Loucy (cell line): Measurements from ENCODE around the gene PCID2.

Experiments used
- H2AFZ ChIP-seq: fragments of 200-600 bp; sonication (generic); 2 replicates; pipeline ENCODE4 v1.6.0; 2016; ENCODE audit warnings: antibody characterized with exemption, mild to moderate bottlenecking, low read length, moderate library complexity
- H3F3A ChIP-seq: fragments of 200-600 bp; 2 replicates; pipeline ENCODE4 v1.6.0; 2016; ENCODE audit warnings: antibody characterized with exemption, low read depth, mild to moderate bottlenecking
- H3K27me3 ChIP-seq: fragments of 200-600 bp; sonication (generic); 2 replicates; pipeline ENCODE4 v1.6.1; 2014; ENCODE audit warnings: low read length, mild to moderate bottlenecking; ENCODE audit not compliant: insufficient read depth, poor library complexity, severe bottlenecking
- H3K36me3 ChIP-seq: fragments of 200-600 bp; sonication (generic); 2 replicates; pipeline ENCODE4 v1.6.1; 2016; ENCODE audit warnings: low read length; ENCODE audit not compliant: insufficient read depth
- H3K4me1 ChIP-seq: fragments of 200-600 bp; sonication (generic); 2 replicates; pipeline ENCODE4 v1.5.1; 2014; ENCODE audit warnings: low read length, mild to moderate bottlenecking; ENCODE audit not compliant: insufficient read depth, poor library complexity, severe bottlenecking
- H3K4me2 ChIP-seq: fragments of 200-600 bp; sonication (generic); 2 replicates; pipeline ENCODE4 v1.6.0; 2014; ENCODE audit warnings: antibody characterized with exemption, low read length, low read depth, mild to moderate bottlenecking; ENCODE audit not compliant: poor library complexity, severe bottlenecking
- H3K4me3 ChIP-seq: fragments of 200-600 bp; sonication (generic); 2 replicates; pipeline ENCODE4 v1.5.1; 2014; ENCODE audit warnings: low read length, mild to moderate bottlenecking, mixed read lengths; ENCODE audit not compliant: poor library complexity, severe bottlenecking
- H3K79me2 ChIP-seq: fragments of 200-600 bp; sonication (generic); 2 replicates; pipeline ENCODE4 v1.6.1; 2014; ENCODE audit warnings: low read length; ENCODE audit not compliant: insufficient read depth
- H3K9ac ChIP-seq: fragments of 200-600 bp; sonication (generic); 2 replicates; pipeline ENCODE4 v1.6.0; 2014; ENCODE audit warnings: mild to moderate bottlenecking, low read depth, low read length, moderate library complexity; ENCODE audit not compliant: poor library complexity, severe bottlenecking
- H3K9me2 ChIP-seq: fragments of 200-600 bp; sonication (generic); replicated peaks from 2 replicates; pipeline ENCODE4 v1.6.1; 2016; ENCODE audit warnings: low read depth, low read length, mixed read lengths
- H3K9me3 ChIP-seq: fragments of 200-600 bp; sonication (generic); 2 replicates; pipeline ENCODE4 v1.6.1; 2014; ENCODE audit warnings: mild to moderate bottlenecking, antibody characterized with exemption, low read length, low read depth; ENCODE audit not compliant: insufficient read depth
- H4K20me1 ChIP-seq: fragments of 200-600 bp; sonication (generic); 2 replicates; pipeline ENCODE4 v1.6.0; 2014; ENCODE audit warnings: antibody characterized with exemption, low read length, mild to moderate bottlenecking; ENCODE audit not compliant: insufficient read depth, poor library complexity, severe bottlenecking
- EZH2phosphoT487 ChIP-seq: fragments of 200-600 bp; IDR thresholded peaks from 2 replicates; pipeline ENCODE4 v1.6.1; 2018; ENCODE audit warnings: antibody characterized with exemption, mild to moderate bottlenecking, moderate library complexity, borderline replicate concordance
- TF ChIP-seq, protein P1 (sequence below): fragments of 200-600 bp; sonication (generic); conservative IDR thresholded peaks from 2 replicates; pipeline ENCODE4 v1.5.1; 2014; ENCODE audit warnings: mild to moderate bottlenecking, antibody characterized with exemption, low read length

The PCID2 gene

DNA sequence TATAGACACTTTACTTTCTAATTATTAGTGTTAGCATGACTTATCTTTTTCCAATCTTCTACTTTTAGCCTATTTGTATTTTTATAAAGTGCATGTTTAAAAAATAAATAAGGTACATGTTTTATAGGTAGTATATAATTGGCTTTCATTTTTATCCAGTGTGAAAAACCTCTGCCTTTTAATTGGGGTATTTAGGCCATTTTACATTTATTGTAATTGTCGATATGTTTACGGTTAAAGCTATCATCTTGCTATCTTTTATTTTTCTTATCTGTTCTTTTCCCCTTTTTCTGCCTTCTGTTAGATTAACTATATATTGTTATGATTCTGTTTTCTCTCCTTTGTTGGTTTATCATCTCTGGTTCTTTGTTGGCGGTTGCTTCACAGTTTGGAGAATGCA, 40.9 kb downstream of the PCID2 start:
- H2AFZ ChIP-seq: no peak overlapping the region
- H3K4me2 ChIP-seq: no peak overlapping the region
- H4K20me1 ChIP-seq: no peaks in the 10 kb centered on the region
- no peaks in the 10 kb centered on the region for H3K79me2 ChIP-seq
- H3F3A ChIP-seq: no peaks in the 10 kb centered on the region
- H3K4me3 ChIP-seq: no peak overlapping the region
- H3K9ac ChIP-seq: no peak overlapping the region
- no peak for TF ChIP-seq EZH2phosphoT487
- TF ChIP-seq, protein P1, sequence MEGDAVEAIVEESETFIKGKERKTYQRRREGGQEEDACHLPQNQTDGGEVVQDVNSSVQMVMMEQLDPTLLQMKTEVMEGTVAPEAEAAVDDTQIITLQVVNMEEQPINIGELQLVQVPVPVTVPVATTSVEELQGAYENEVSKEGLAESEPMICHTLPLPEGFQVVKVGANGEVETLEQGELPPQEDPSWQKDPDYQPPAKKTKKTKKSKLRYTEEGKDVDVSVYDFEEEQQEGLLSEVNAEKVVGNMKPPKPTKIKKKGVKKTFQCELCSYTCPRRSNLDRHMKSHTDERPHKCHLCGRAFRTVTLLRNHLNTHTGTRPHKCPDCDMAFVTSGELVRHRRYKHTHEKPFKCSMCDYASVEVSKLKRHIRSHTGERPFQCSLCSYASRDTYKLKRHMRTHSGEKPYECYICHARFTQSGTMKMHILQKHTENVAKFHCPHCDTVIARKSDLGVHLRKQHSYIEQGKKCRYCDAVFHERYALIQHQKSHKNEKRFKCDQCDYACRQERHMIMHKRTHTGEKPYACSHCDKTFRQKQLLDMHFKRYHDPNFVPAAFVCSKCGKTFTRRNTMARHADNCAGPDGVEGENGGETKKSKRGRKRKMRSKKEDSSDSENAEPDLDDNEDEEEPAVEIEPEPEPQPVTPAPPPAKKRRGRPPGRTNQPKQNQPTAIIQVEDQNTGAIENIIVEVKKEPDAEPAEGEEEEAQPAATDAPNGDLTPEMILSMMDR: no peak
- no peaks in the 10 kb centered on the region for H3K9me3 ChIP-seq
- H3K36me3 ChIP-seq: peaks cover 4% of the 10 kb centered on the region; the same call in 1 of the 2 replicates
- no peaks in the 10 kb centered on the region for H3K27me3 ChIP-seq
- peaks cover 12% of the 10 kb centered on the region for H3K4me1 ChIP-seq
- no peaks in the 10 kb centered on the region for H3K9me2 ChIP-seq

DNA sequence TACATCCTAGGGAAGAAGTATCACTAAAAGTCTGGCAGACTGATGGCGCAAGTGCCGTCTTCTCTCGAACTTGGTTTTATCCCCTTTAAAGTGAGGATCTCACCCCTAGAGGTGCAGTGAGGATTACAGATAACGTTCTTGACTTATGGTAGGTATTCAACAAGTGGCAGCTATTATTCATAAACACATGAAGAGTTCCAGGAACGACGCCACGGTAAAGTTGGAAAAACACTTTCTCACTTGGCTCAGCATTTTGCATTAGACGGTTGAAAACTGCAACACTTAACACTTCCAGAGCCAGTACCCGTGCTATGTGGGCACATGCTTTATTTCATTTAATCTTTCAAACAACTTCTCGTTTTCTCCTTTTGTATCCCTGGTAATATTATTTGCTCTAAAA, 41.3 kb downstream of the PCID2 start:
- H4K20me1 ChIP-seq: no peaks in the 10 kb centered on the region
- no peak overlapping the region for H3K4me2 ChIP-seq
- H2AFZ ChIP-seq: no peak overlapping the region
- no peak for TF ChIP-seq EZH2phosphoT487
- TF ChIP-seq, protein P1: no peak
- no peaks in the 10 kb centered on the region for H3K9me2 ChIP-seq
- no peaks in the 10 kb centered on the region for H3F3A ChIP-seq
- no peak overlapping the region for H3K9ac ChIP-seq
- no peaks in the 10 kb centered on the region for H3K9me3 ChIP-seq
- no peaks in the 10 kb centered on the region for H3K27me3 ChIP-seq
- peaks cover 12% of the 10 kb centered on the region for H3K4me1 ChIP-seq
- H3K4me3 ChIP-seq: no peak overlapping the region
- peaks cover 4% of the 10 kb centered on the region; the same call in 1 of the 2 replicates for H3K36me3 ChIP-seq
- no peaks in the 10 kb centered on the region for H3K79me2 ChIP-seq

DNA sequence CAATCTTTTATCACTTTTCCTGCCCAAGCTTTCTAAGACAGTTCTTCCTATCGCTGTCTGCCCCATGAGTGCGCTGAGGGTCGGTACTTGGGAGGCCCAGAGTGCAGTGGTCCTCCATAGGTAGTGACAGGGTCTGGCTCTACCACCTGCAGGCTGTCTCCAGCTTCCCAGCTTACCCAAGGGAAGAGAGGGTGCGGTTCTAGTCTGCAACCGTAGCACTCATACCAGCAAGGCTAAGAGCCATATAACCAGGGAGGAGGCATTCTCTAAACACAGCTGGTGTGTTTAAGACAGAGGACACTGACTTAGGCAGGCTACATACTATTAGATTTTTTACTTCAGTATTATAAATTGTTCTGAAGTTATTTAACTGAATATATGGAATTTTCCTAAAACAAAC, 41.8 kb downstream of the PCID2 start:
- TF ChIP-seq, protein P1: no peak
- TF ChIP-seq EZH2phosphoT487: no peak
- H3F3A ChIP-seq: no peaks in the 10 kb centered on the region
- no peaks in the 10 kb centered on the region for H4K20me1 ChIP-seq
- H3K9me3 ChIP-seq: no peaks in the 10 kb centered on the region
- no peaks in the 10 kb centered on the region for H3K9me2 ChIP-seq
- H3K36me3 ChIP-seq: peaks cover 2% of the 10 kb centered on the region; the same call in 1 of the 2 replicates
- no peak overlapping the region for H3K9ac ChIP-seq
- no peak overlapping the region for H2AFZ ChIP-seq
- no peaks in the 10 kb centered on the region for H3K27me3 ChIP-seq
- H3K4me1 ChIP-seq: peaks cover 12% of the 10 kb centered on the region
- H3K79me2 ChIP-seq: no peaks in the 10 kb centered on the region
- no peak overlapping the region for H3K4me3 ChIP-seq
- no peak overlapping the region for H3K4me2 ChIP-seq
